Bronchial epithelial cell (primary cell): Measurements from ENCODE around the gene MED25. TPM values are rescaled to one million over a fixed set of nuclear protein-coding genes. Genes with fewer than 3 reads are reported as not detected.

Experiments used
- DNase-seq: peaks from one replicate; pipeline ENCODE4 v3.0.0-alpha.2; 2010; ENCODE audit warnings: low read depth
- FAIRE-seq: peaks from 2 replicates; lab custom pipeline; 2011; peaks lifted over from hg19 to GRCh38; lab: Jason Lieb, UNC
- H3K27me3 ChIP-seq: 2 replicates; pipeline ENCODE4 v1.5.1; 2011; ENCODE audit warnings: low read length; ENCODE audit not compliant: control insufficient read depth, insufficient read depth
- H3K36me3 ChIP-seq: 2 replicates; pipeline ENCODE4 v1.5.1; 2011; ENCODE audit warnings: low read length; ENCODE audit not compliant: control insufficient read depth, insufficient read depth
- H3K4me3 ChIP-seq: 2 replicates; pipeline ENCODE4 v1.5.1; 2011; ENCODE audit warnings: mild to moderate bottlenecking, low read depth, low read length, control low read depth
- total RNA-seq: library from RNA; depleted of rRNA; stranded (reverse); fragments of >200 nt; gene quantifications from 2 replicates; pipeline ENCODE4 v1.2.1, GENCODE V29; 2014
- TF ChIP-seq, protein P1 (sequence below): IDR thresholded peaks from 2 replicates; pipeline ENCODE4 v1.5.1; 2011; ENCODE audit warnings: mild to moderate bottlenecking, moderate library complexity, low read length, control low read depth, inconsistent platforms; ENCODE audit not compliant: insufficient read depth, severe bottlenecking

Gene MED25
- total RNA-seq, 1 donor from 2014 or later: 8.2 TPM

DNA sequence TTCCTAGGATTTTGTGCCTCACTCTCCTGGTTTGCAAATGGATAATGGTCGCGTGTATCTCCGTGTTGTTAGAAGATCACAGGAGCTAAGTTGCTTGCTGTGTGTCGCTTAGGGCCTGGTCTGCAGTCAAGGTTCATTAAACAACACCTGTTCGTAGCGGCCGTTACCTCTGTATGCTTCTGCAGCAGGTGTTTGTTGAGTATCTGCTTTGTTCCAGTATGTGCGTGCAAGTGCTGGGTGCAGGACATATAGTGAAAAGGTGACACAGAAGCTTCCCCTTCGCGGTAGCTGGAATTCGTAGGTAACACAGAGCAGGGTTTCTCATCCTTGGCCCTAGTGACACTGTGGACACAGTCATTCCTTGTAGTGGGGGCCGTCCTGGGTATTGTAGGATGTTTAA, 5.4 kb downstream of the MED25 start:
- DNase-seq (no peak), FAIRE-seq (peak; percentile 68)
- Histone ChIP-seq H3K27me3 (no peaks in the 10 kb centered on the region), H3K36me3 (peaks cover 13% of the 10 kb centered on the region), H3K4me3 (no peak overlapping the region)
- TF ChIP-seq, protein P1, sequence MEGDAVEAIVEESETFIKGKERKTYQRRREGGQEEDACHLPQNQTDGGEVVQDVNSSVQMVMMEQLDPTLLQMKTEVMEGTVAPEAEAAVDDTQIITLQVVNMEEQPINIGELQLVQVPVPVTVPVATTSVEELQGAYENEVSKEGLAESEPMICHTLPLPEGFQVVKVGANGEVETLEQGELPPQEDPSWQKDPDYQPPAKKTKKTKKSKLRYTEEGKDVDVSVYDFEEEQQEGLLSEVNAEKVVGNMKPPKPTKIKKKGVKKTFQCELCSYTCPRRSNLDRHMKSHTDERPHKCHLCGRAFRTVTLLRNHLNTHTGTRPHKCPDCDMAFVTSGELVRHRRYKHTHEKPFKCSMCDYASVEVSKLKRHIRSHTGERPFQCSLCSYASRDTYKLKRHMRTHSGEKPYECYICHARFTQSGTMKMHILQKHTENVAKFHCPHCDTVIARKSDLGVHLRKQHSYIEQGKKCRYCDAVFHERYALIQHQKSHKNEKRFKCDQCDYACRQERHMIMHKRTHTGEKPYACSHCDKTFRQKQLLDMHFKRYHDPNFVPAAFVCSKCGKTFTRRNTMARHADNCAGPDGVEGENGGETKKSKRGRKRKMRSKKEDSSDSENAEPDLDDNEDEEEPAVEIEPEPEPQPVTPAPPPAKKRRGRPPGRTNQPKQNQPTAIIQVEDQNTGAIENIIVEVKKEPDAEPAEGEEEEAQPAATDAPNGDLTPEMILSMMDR: no peak

DNA sequence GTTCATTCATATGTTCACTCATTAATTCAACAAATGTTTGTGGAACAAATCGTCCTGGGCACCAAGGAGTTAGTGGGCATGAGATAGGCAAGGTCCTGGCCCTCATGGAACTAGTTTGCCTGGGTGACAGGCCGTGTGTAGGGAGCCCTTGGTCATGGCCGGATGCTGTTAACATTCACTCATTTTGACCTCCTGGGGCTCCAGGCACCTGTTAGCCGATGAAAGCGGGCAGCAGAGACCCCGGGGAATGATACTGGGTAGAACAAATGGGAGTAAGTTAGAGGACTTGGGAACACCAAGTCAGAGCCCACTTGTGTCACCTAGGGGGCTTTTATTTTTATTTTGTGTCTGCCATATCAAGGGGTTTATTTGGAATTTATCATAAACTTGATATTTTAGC, 6.6 kb downstream of the MED25 start:
- no peak for FAIRE-seq
- Histone ChIP-seq H3K27me3 (no peaks in the 10 kb centered on the region), H3K4me3 (no peak overlapping the region), H3K36me3 (peaks cover 16% of the 10 kb centered on the region)
- DNase-seq: no peak
- TF ChIP-seq, protein P1: no peak

DNA sequence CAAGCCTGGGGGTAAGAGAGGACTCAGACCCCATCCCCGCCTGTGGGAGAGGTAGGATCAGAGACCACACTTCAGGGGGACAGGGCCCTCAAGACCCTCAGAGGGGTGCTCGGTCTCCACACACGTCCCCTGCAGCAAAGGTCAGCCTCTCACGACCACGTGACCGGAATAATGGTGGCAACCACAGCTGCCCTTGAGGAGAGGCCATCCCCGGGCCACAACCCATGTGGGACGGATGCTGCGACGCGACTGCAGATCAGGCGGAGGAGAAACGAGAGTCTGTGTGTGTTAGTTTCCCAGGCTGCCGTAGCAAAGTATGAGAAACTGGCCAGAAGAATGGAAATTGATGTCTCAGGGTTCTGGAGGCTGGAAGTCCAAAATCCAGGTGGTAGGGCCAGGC, 8.9 kb downstream of the MED25 start:
- Histone ChIP-seq H3K36me3 (peaks cover 23% of the 10 kb centered on the region), H3K4me3 (no peak overlapping the region), H3K27me3 (no peaks in the 10 kb centered on the region)
- DNase-seq (no peak), FAIRE-seq (no peak)
- TF ChIP-seq, protein P1: no peak

DNA sequence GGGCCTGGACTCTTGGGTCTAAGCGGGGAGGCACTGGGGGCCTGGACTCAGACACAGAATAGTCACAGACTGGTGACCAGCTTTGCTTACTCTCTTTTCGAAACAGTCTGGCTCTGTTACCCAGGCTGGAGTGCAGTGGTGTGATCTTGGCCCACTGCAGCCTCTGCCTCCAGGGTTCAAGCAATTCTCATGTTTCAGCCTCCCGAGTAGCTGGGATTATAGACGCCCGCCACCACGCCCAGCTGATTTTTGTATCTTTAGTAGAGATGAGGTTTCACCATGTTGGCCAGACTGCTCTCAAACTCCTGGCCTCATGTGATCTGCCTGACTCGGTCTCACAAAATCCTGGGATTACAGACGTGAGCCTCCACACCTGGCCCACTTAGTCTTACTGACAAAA, 11.1 kb downstream of the MED25 start:
- H3K27me3 ChIP-seq: no peaks in the 10 kb centered on the region
- H3K36me3 ChIP-seq: peaks cover 26% of the 10 kb centered on the region
- no peak for DNase-seq
- TF ChIP-seq, protein P1: no peak
- H3K4me3 ChIP-seq: no peak overlapping the region
- FAIRE-seq: no peak

DNA sequence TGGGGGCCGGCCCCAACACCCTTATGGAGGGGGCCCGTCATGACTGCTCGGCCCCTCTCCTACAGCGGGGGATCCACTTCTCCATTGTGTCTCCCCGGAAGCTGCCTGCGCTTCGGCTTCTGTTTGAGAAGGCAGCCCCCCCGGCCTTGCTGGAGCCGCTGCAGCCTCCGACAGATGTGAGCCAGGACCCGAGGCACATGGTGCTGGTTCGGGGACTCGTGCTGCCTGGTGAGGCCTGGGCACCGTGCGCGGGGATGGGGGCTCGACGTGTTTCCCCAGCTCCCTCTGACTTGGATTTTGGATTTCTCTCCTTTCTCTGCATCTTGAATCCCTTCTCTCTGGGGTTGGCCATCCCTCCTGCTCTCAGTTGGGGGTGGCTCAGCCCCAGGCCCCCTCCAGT, 11.6 kb downstream of the MED25 start:
- DNase-seq (no peak), FAIRE-seq (no peak)
- TF ChIP-seq, protein P1: no peak

DNA sequence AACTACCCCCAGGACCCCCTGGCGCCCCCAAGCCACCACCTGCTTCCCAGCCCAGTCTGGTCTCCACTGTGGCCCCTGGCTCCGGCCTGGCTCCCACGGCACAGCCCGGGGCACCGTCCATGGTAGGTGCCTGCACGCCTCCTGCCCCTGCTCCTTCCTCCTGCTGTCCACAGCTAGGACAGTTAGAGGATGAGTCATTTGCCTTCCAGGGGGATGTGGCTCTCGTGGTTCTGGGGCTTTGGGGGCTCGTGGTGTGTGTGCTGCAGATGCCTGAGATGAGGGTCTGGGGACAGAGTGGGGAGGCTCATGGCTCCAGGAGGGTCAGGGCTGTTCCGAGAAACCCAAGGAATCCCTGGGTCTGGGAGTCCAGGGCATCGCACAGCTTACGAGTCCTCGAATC, 12.7 kb downstream of the MED25 start:
- Histone ChIP-seq H3K27me3 (no peaks in the 10 kb centered on the region), H3K36me3 (peaks cover 31% of the 10 kb centered on the region), H3K4me3 (no peak overlapping the region)
- FAIRE-seq (no peak), DNase-seq (no peak)
- TF ChIP-seq, protein P1: no peak

More for the DNA sequence above, 11.6 kb downstream of the MED25 start:
- Histone ChIP-seq H3K27me3 (no peaks in the 10 kb centered on the region), H3K4me3 (no peak overlapping the region), H3K36me3 (peaks cover 28% of the 10 kb centered on the region)
